ENCODE results near the gene RAB4B. TPM values are rescaled to one million over a fixed set of nuclear protein-coding genes. Genes with fewer than 3 reads are reported as not detected.
"Not testable (repeated sequence)": the region's sequence is repeated elsewhere in the genome, so short reads cannot be mapped to it uniquely, and the experiment has no call there.

RAB4B gene
- polyA plus RNA-seq, 1 donor: 19.2 TPM

DNA sequence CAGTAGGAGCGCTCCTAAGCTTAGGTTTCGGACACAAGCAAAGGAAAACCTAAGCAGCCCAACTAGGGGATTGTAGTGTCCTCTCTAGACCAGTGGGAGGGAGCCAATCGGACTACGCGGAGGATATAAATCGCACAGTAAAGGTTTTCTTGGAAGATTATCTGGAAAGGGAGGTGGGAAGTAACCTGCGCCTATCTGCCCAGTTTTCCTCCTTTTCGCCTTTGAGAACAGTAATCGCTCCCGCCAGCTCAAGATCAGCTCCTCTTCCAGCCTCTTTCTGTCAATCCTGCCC, 456 bp upstream of the RAB4B start:
- Histone ChIP-seq H3K9me3 (ENCODE audit: control insufficient read depth, low read depth, low read length) (no peaks in the 10 kb centered on the region), H3K27me3 (ENCODE audit: control insufficient read depth, insufficient read depth, low read length) (no peaks in the 10 kb centered on the region), H3K36me3 (ENCODE audit: control insufficient read depth, insufficient read depth, low read length) (peaks cover 4% of the 10 kb centered on the region), H3K4me3 (ENCODE audit: low read length) (peak overlapping the region; percentile 74), H3K4me1 (ENCODE audit: control insufficient read depth, insufficient read depth, low read length) (peaks cover 10% of the 10 kb centered on the region), H3K27ac (ENCODE audit: low read length) (peak overlapping the region; percentile 100)
- WGBS (ENCODE audit: insufficient coverage, low lambda C conversion rate): no CpG with 5 or more reads among the region's 10 CpGs
- DNase-seq: no peak

DNA sequence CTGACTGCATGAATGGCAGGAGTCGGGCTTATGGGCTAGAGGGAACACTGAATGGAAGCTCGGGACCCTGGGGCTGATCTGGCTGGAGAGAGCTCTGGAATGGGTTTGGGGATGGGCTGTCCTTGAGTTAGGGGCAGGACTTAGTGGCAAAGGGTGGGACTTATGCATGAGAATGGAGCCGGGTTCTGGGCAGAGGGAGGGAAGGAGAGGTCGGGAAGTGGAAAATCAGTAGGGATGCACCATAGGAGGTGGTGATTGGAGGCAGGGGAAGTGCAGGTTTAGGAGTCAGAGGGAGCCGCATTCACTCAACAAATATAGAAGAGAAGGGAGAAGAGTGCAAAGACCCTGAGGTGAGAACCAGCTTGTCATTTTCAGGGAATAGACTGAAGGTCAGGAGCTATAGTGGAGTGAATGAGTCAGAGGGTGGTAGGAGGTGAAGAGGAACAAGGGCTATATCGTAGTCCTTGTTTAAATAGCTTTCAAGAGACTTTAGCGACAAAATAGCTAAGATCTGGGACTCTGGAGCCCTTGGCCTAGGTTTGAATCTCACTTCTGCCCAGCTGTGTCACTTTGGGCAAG, 748 bp downstream of the RAB4B start:
- peak overlapping the region; percentile 100 for H3K27ac ChIP-seq (ENCODE audit: low read length)
- peaks cover 5% of the 10 kb centered on the region for H3K36me3 ChIP-seq (ENCODE audit: control insufficient read depth, insufficient read depth, low read length)
- H3K4me3 ChIP-seq (ENCODE audit: low read length): peak overlapping the region; percentile 74
- 20% methylated on average over 2 of the region's 7 CpGs for WGBS (ENCODE audit: insufficient coverage, low lambda C conversion rate)
- peak; percentile 34 to 68 for DNase-seq
- H3K4me1 ChIP-seq (ENCODE audit: control insufficient read depth, insufficient read depth, low read length): peaks cover 10% of the 10 kb centered on the region
- no peaks in the 10 kb centered on the region for H3K27me3 ChIP-seq (ENCODE audit: control insufficient read depth, insufficient read depth, low read length)
- no peaks in the 10 kb centered on the region for H3K9me3 ChIP-seq (ENCODE audit: control insufficient read depth, low read depth, low read length)

DNA sequence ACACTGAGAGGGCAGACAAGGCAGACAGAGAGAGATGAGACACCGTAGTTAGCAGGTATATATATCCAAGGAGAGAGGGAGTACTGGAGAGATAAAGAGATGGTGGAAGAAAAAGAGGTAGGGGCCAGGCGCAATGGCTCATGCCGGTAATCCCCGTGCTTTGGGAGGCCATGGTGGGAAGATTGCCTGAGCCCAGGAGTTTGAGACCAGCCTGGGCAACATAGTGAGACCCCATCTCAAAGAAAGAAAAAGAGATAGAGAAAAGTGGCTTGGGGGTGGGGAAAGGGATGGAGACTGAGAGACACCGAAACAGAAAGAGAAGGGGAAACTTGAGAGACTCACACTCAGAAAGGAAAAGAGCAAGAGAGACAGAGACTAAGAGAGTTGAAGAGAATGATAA, 2.5 kb downstream of the RAB4B start:
- DNase-seq: no peak
- H3K36me3 ChIP-seq (ENCODE audit: control insufficient read depth, insufficient read depth, low read length): peaks cover 7% of the 10 kb centered on the region
- no peak overlapping the region for H3K27ac ChIP-seq (ENCODE audit: low read length)
- 100% methylated on average over 2 of the region's 5 CpGs for WGBS (ENCODE audit: insufficient coverage, low lambda C conversion rate)
- no peaks in the 10 kb centered on the region for H3K9me3 ChIP-seq (ENCODE audit: control insufficient read depth, low read depth, low read length)
- H3K4me3 ChIP-seq (ENCODE audit: low read length): no peak overlapping the region
- peaks cover 10% of the 10 kb centered on the region for H3K4me1 ChIP-seq (ENCODE audit: control insufficient read depth, insufficient read depth, low read length)
- no peaks in the 10 kb centered on the region for H3K27me3 ChIP-seq (ENCODE audit: control insufficient read depth, insufficient read depth, low read length)

DNA sequence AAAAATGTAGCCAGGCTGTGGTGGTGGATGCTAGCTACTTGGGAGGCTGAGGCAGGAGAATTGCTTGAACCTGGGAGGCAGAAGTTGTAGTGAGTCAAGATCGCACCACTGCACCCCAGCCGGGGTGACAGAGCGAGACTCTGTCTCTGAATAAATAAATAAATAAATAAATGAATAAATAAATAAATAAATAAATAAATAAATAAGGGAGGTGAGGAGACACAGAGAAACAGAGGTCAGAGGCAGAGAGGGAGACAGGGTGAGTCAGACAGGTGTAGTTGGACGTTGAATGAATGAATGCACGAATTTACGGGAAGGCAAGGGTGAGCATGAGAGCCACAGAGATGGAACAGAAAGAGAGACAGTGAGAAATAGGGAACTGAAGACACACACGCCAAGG, 3.1 kb downstream of the RAB4B start:
- Histone ChIP-seq H3K36me3 (ENCODE audit: control insufficient read depth, insufficient read depth, low read length) (peaks cover 7% of the 10 kb centered on the region), H3K9me3 (ENCODE audit: control insufficient read depth, low read depth, low read length) (no peaks in the 10 kb centered on the region), H3K4me1 (ENCODE audit: control insufficient read depth, insufficient read depth, low read length) (peaks cover 10% of the 10 kb centered on the region), H3K27ac (ENCODE audit: low read length) (no peak overlapping the region), H3K27me3 (ENCODE audit: control insufficient read depth, insufficient read depth, low read length) (no peaks in the 10 kb centered on the region), H3K4me3 (ENCODE audit: low read length) (no peak overlapping the region)
- DNase-seq: no peak
- 100% methylated on average over 5 of the region's 7 CpGs for WGBS (ENCODE audit: insufficient coverage, low lambda C conversion rate)

DNA sequence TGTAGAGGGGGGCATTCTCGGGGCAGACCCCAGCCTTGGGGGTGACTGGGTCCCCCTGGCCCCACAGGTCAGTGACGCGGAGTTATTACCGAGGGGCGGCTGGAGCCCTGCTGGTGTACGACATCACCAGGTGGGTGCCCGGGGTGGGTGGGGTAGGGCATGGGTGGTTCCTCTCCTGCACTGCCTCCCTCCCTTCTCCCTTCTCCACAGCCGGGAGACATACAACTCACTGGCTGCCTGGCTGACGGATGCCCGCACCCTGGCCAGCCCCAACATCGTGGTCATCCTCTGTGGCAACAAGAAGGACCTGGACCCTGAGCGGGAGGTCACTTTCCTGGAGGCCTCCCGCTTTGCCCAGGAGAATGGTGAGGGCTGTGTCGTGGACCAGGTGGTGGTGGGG, 5.7 kb downstream of the RAB4B start:
- H3K36me3 ChIP-seq (ENCODE audit: control insufficient read depth, insufficient read depth, low read length): peaks cover 12% of the 10 kb centered on the region

DNA sequence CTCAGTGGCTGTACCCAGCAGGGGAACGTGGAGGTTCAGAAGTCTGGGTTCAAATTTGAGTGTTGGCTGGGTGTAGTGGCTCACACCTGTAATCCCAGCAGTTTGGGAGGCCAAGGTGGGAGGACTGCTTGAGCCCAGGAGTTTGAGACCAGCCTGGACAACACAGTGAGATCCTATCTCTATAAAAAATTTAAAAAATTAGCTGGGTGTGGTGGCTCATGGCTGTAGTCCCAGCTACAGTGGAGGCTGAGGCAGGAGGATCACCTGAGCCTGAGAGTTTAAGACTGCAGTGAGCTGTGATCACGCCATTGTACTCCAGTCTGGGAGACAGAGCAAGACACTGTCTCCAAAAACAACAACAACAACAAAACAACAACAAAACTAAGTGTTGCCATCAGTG, 6.1 kb downstream of the RAB4B start:
- not testable (repeated sequence) for H3K27ac ChIP-seq (ENCODE audit: low read length); H3K9me3 ChIP-seq (ENCODE audit: control insufficient read depth, low read depth, low read length); H3K27me3 ChIP-seq (ENCODE audit: control insufficient read depth, insufficient read depth, low read length); H3K4me1 ChIP-seq (ENCODE audit: control insufficient read depth, insufficient read depth, low read length); H3K4me3 ChIP-seq (ENCODE audit: low read length); DNase-seq
- peaks cover 12% of the 10 kb centered on the region for H3K36me3 ChIP-seq (ENCODE audit: control insufficient read depth, insufficient read depth, low read length)
- WGBS (ENCODE audit: insufficient coverage, low lambda C conversion rate): no CpG with 5 or more reads among the region's 2 CpGs

More for the DNA sequence above, 5.7 kb downstream of the RAB4B start:
- no peak for DNase-seq
- Histone ChIP-seq H3K9me3 (ENCODE audit: control insufficient read depth, low read depth, low read length) (no peaks in the 10 kb centered on the region), H3K4me3 (ENCODE audit: low read length) (no peak overlapping the region), H3K4me1 (ENCODE audit: control insufficient read depth, insufficient read depth, low read length) (peaks cover 5% of the 10 kb centered on the region), H3K27ac (ENCODE audit: low read length) (no peak overlapping the region), H3K27me3 (ENCODE audit: control insufficient read depth, insufficient read depth, low read length) (no peaks in the 10 kb centered on the region)
- no CpG with 5 or more reads among the region's 14 CpGs for WGBS (ENCODE audit: insufficient coverage, low lambda C conversion rate)

DNA sequence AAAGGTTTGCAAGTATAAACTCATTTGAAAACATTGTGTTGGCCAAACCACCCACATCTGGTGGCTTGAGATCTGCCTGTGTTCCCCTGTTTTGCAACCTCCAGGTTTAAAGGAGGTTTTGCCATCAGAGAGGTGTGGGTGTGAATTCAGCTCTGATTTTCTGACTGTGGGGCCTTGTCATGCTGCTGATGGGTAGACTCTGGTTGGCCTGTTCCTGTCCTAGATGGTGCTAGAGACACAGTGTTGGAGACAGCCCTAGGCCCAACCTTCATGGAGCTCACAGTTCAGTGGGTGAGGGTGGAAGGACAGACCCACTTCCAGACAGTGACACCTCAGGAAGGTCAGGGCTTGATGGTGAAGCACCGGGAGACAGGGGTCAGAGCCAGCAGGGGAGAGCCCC, 7.5 kb downstream of the RAB4B start:
- Histone ChIP-seq H3K36me3 (ENCODE audit: control insufficient read depth, insufficient read depth, low read length) (peaks cover 16% of the 10 kb centered on the region), H3K27ac (ENCODE audit: low read length) (no peak overlapping the region), H3K4me1 (ENCODE audit: control insufficient read depth, insufficient read depth, low read length) (no peaks in the 10 kb centered on the region), H3K27me3 (ENCODE audit: control insufficient read depth, insufficient read depth, low read length) (no peaks in the 10 kb centered on the region), H3K9me3 (ENCODE audit: control insufficient read depth, low read depth, low read length) (no peaks in the 10 kb centered on the region), H3K4me3 (ENCODE audit: low read length) (no peak overlapping the region)
- WGBS (ENCODE audit: insufficient coverage, low lambda C conversion rate): no CpG with 5 or more reads among the region's 1 CpG
- DNase-seq: no peak

DNA sequence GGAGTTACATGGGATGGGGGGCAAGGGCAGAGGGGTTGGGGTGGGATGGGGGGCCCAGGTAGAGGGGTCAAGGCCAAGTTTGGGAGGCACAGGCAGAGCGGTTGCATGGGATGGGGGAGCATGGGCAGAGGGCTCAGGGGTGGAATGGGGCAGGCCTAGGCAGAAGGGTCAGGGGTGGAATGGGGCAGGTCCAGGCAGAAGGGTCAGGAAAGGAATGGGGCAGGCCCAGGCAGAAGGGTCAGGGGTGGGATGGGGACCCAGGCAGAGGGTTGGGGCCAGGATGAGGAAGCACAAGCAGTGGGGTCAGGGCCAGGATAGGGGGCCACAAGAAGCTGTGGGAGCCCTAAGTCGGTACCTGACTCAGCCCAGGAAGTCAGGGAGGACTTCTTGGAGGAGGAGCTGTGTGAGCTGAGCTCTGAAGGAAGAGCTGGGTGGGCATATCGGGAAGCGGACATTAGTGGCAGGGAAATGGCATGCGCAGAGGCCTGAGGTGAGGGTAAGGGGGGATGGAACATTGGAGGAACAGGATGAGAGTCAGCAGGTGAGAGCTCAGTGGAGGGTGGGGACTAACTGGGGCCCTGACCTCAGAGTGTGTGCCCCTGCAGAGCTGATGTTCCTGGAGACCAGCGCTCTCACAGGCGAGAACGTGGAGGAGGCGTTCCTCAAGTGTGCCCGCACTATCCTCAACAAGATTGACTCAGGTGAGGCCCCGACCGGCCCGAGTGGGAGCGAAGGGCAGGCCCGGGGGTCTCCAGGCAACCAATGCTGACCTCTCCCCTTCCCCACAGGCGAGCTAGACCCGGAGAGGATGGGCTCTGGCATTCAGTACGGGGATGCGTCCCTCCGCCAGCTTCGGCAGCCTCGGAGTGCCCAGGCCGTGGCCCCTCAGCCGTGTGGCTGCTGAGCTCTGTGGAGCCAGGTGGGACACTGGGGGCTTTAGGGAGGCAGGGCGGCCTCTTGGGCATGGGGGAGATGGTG, 8.3 kb downstream of the RAB4B start:
- WGBS (ENCODE audit: insufficient coverage, low lambda C conversion rate): 80% methylated on average over 1 of the region's 25 CpGs
- Histone ChIP-seq H3K36me3 (ENCODE audit: control insufficient read depth, insufficient read depth, low read length) (peaks cover 18% of the 10 kb centered on the region), H3K27ac (ENCODE audit: low read length) (no peak overlapping the region), H3K27me3 (ENCODE audit: control insufficient read depth, insufficient read depth, low read length) (no peaks in the 10 kb centered on the region), H3K4me1 (ENCODE audit: control insufficient read depth, insufficient read depth, low read length) (no peaks in the 10 kb centered on the region), H3K9me3 (ENCODE audit: control insufficient read depth, low read depth, low read length) (no peaks in the 10 kb centered on the region), H3K4me3 (ENCODE audit: low read length) (no peak overlapping the region)
- DNase-seq: no peak

DNA sequence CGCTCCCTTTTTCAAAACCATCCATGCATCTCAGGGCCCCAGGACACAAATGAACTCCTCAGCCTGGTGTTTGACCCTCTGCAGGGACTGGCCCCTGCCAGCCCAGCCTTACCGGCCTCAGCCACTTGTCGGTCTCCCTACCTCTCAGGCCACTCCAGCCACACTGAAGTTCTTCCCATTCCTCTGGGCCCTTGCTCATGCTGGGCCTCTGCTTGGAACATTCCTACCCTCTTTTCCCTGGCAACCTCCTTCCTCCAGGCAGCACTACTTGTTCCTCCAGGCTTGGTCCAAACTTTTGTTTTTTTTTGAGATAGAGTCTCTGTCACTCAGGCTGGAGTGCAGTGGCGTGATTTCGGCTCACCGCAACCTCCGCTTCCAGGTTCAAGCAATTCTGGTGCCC, 13.3 kb downstream of the RAB4B start:
- peaks cover 5% of the 10 kb centered on the region for H3K4me1 ChIP-seq (ENCODE audit: control insufficient read depth, insufficient read depth, low read length)
- no peak for DNase-seq
- H3K4me3 ChIP-seq (ENCODE audit: low read length): no peak overlapping the region
- H3K27ac ChIP-seq (ENCODE audit: low read length): no peak overlapping the region
- no peaks in the 10 kb centered on the region for H3K27me3 ChIP-seq (ENCODE audit: control insufficient read depth, insufficient read depth, low read length)
- peaks cover 16% of the 10 kb centered on the region for H3K36me3 ChIP-seq (ENCODE audit: control insufficient read depth, insufficient read depth, low read length)
- no peaks in the 10 kb centered on the region for H3K9me3 ChIP-seq (ENCODE audit: control insufficient read depth, low read depth, low read length)
- WGBS (ENCODE audit: insufficient coverage, low lambda C conversion rate): no CpG with 5 or more reads among the region's 7 CpGs

DNA sequence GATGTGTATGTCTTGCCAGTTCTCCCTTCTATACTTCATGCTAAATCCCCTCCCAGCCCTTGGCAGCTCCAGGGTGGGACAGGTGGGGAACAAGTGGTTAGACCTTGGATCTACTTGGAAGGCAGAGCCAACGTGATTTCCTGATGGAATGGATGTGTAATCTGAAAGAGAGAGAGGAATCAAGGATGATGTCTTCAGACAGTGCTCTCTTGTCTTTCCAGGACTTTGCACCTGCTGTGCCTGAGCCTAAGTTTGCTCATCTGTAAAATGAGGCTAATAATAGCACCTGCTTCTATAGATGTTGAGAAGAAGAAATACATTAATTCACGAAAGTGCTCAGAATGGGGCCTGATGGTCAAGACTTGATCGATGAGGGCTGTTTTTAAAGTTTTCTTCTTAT, 13.9 kb downstream of the RAB4B start:
- 80% methylated on average over 1 of the region's 3 CpGs for WGBS (ENCODE audit: insufficient coverage, low lambda C conversion rate)

More for the DNA sequence above, 13.9 kb downstream of the RAB4B start:
- H3K4me3 ChIP-seq (ENCODE audit: low read length): no peak overlapping the region
- peaks cover 5% of the 10 kb centered on the region for H3K4me1 ChIP-seq (ENCODE audit: control insufficient read depth, insufficient read depth, low read length)
- H3K27me3 ChIP-seq (ENCODE audit: control insufficient read depth, insufficient read depth, low read length): no peaks in the 10 kb centered on the region
- DNase-seq: no peak
- no peaks in the 10 kb centered on the region for H3K9me3 ChIP-seq (ENCODE audit: control insufficient read depth, low read depth, low read length)
- H3K36me3 ChIP-seq (ENCODE audit: control insufficient read depth, insufficient read depth, low read length): peaks cover 12% of the 10 kb centered on the region
- H3K27ac ChIP-seq (ENCODE audit: low read length): peak overlapping the region; percentile 1
